AML-193 (cell line): ENCODE data around the gene IFNL1.
A peak's percentile ranks its signal among the peaks of the same experiment; 100 is the strongest.
"Not testable (repeated sequence)": the region's sequence is repeated elsewhere in the genome, so short reads cannot be mapped to it uniquely, and the experiment has no call there.

Experiments
- DNase-seq, 2 experiments: peaks; one replicate each; lab custom pipeline; 2025; lab: John Stamatoyannopoulos, UW

Gene IFNL1

GRCh38 chr19:39332293-39332692, 36.1 kb downstream of the IFNL1 start:
- no peak for DNase-seq

- not testable (repeated sequence) for DNase-seq
Observed at GRCh38 chr19:39332738-39333137, 36.5 kb downstream of the IFNL1 start.

- no peak for DNase-seq
Observed at GRCh38 chr19:39333507-39333906, 37.3 kb downstream of the IFNL1 start.

- no peak for DNase-seq
Observed at GRCh38 chr19:39334444-39334976, 38.3 kb downstream of the IFNL1 start.

GRCh38 chr19:39335168-39335548, 39.0 kb downstream of the IFNL1 start:
- DNase-seq: peak; percentile 34 to 38

GRCh38 chr19:39336483-39336882, 40.3 kb downstream of the IFNL1 start:
- DNase-seq: no peak

- DNase-seq: no peak
Observed at GRCh38 chr19:39339674-39340073, 43.5 kb downstream of the IFNL1 start.

GRCh38 chr19:39340156-39340555, 43.9 kb downstream of the IFNL1 start:
- not testable (repeated sequence) for DNase-seq

GRCh38 chr19:39341129-39341718, 45.0 kb downstream of the IFNL1 start:
- peak; percentile 21 to 46 for DNase-seq

- DNase-seq: peak; percentile 98 to 99
Observed at GRCh38 chr19:39341719-39342604, 45.8 kb downstream of the IFNL1 start, which contains the start of gene SAMD4B. Gene SAMD4B, plus strand, starts transcription at chr19:39342421. Its CDS starts 14,473 bp downstream, at chr19:39356894.

- DNase-seq: no peak
Observed at GRCh38 chr19:39342647-39343305, 46.6 kb downstream of the IFNL1 start.

GRCh38 chr19:39345956-39346355, 49.7 kb downstream of the IFNL1 start:
- DNase-seq: no peak

GRCh38 chr19:39347332-39348164, 51.3 kb downstream of the IFNL1 start:
- no peak for DNase-seq
